ENCODE measurements around the gene PIEZO1. TPM values are rescaled to one million over a fixed set of nuclear protein-coding genes. Genes with fewer than 3 reads are reported as not detected.

PIEZO1 gene
- total and polyA plus RNA-seq, 9 of the 15 experiments (the other 6 are each of a cell fraction or from before 2014, with no cell fraction given) = 3.6 to 432 (median 131) TPM

GRCh38 chr16:88739139-88739976 lies 45.7 kb downstream of the PIEZO1 start:
- Histone ChIP-seq H3K4me3 (no peak overlapping the region), H3K4me1 (replicated peaks in 1 of 2; ENCODE audit: control insufficient read depth in 2 of 2, insufficient read depth in 2 of 2, low read length in 2 of 2) (peaks cover 0 to 96% of the 10 kb centered on the region in 2 experiments; a peak in 3 of 5 replicates), H3K4me2 (ENCODE audit: insufficient read depth, low read length) (no peak overlapping the region), H3K79me2 (ENCODE audit: control insufficient read depth, insufficient read depth, low read length) (peaks cover 23% of the 10 kb centered on the region), H3K9ac (ENCODE audit: insufficient read depth in 1 of 2, low read depth in 2 of 2, low read length in 2 of 2) (peak overlapping the region in 1 of 2 experiments; percentile 71; a peak in 1 of 4 replicates), H4K20me1 (replicated peaks; ENCODE audit: control insufficient read depth, insufficient read depth, low read length) (peaks cover 25% of the 10 kb centered on the region), H3K9me3 (replicated peaks; ENCODE audit: control insufficient read depth, insufficient read depth, low read depth, low read length) (no peaks in the 10 kb centered on the region), H2AFZ (ENCODE audit: low read depth, low read length) (no peak overlapping the region), H3K36me3 (ENCODE audit: control insufficient read depth, insufficient read depth, low read length) (peaks cover 99% of the 10 kb centered on the region), H3K27me3 (ENCODE audit: control insufficient read depth in 2 of 2, insufficient read depth in 2 of 2, low read length in 2 of 2) (no peaks in the 10 kb centered on the region), H3K9me1 (ENCODE audit: control insufficient read depth, insufficient read depth, low read length) (peaks cover 4% of the 10 kb centered on the region), H3K27ac (ENCODE audit: extremely low read depth, low read depth, low read length) (no peak overlapping the region)
- ATAC-seq = no peak
- WGBS (ENCODE audit: insufficient coverage, low coverage, missing lambda C conversion rate) = 83% methylated on average over 22 of the region's 22 CpGs
- TF ChIP-seq ZBTB33 (CRISPR knock-in tag; IDR thresholded peaks at IDR 0.05) (peak; percentile 52; the same call in 1 of the 2 replicates), RBM22 (IDR thresholded peaks at IDR 0.05; ENCODE audit: low read depth, low read length, poor library complexity, severe bottlenecking) (peak; percentile 60), ZFP1 (CRISPR knock-in tag; IDR thresholded peaks at IDR 0.05) (no peak), PTBP1 (IDR thresholded peaks at IDR 0.05; ENCODE audit: low read depth, low read length) (no peak), SUPT5H (IDR thresholded peaks at IDR 0.05) (0 out of 2 replicates have a peak, but pooled peaks have one; percentile 11), HDGF (IDR thresholded peaks at IDR 0.05) (no peak), ARID3A (IDR thresholded peaks at IDR 0.05; ENCODE audit: borderline replicate concordance, low read depth, low read length) (no peak), FIP1L1 (IDR thresholded peaks at IDR 0.05; ENCODE audit: low read depth, low read length, poor library complexity, severe bottlenecking) (no peak), MEF2D (tag; conservative IDR thresholded peaks at IDR 0.05; ENCODE audit: low read depth) (no peak), AFF1 (IDR thresholded peaks at IDR 0.05; ENCODE audit: low read depth in 1 of 2, partially characterized antibody in 2 of 2) (no peak), TCF3 (CRISPR knock-in tag; IDR thresholded peaks at IDR 0.05) (no peak), SMAD3 (CRISPR knock-in tag; conservative IDR thresholded peaks at IDR 0.05) (no peak), HMGN3 (IDR thresholded peaks at IDR 0.05; ENCODE audit: borderline replicate concordance, extremely low read depth, insufficient read length, low read depth, low read length) (peak; percentile 13)
- intact Hi-C loops (cut with micrococcal nuclease) = no loop called here
- CTCF ChIA-PET (ENCODE audit: low intra/inter-chr PET ratio) = interaction anchor here (1.6 to 3.1 kb wide), 2 partner anchors 42 to 46 kb away, joined by 5 to 11 read pairs; partner anchors contain the start of gene PIEZO1
- no peak for DNase-seq (ENCODE audit: extremely low read depth in 1 of 4, low spot score in 3 of 4)
- POLR2A ChIA-PET = interaction anchor here (0.8 to 1.3 kb wide), 4 partner anchors 21 to 62 kb away, joined by 3 to 5 read pairs (median 4); no protein-coding TSS in a partner anchor
- in situ Hi-C loops (cut with MboI) = no loop called here
- BruUV-seq (replicated peaks) = no TSS peak
- no peak for FAIRE-seq
